ENCODE data around the gene NGDN. TPM values are rescaled to one million over a fixed set of nuclear protein-coding genes. Genes with fewer than 3 reads are reported as not detected.
A peak's percentile ranks its signal among the peaks of the same experiment; 100 is the strongest.
"Not testable (repeated sequence)": the region's sequence is repeated elsewhere in the genome, so short reads cannot be mapped to it uniquely, and the experiment has no call there.

The NGDN gene, protein sequence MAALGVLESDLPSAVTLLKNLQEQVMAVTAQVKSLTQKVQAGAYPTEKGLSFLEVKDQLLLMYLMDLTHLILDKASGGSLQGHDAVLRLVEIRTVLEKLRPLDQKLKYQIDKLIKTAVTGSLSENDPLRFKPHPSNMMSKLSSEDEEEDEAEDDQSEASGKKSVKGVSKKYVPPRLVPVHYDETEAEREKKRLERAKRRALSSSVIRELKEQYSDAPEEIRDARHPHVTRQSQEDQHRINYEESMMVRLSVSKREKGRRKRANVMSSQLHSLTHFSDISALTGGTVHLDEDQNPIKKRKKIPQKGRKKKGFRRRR
- 10 to 100 TPM; 47.4 to 51.8 TPM for total RNA-seq
- 10 to 100 TPM; 49.0 to 53.5 TPM for polyA plus RNA-seq (ENCODE audit: insufficient read length in 2 of 2)
- long read RNA-seq, donor 1, transcript NGDN-202 (11 exons, 1,143 nt): major isoform, 18 of 31 reads
- long read RNA-seq, donor 1, partial matches to known transcripts: 10 of 31 reads
- long read RNA-seq, donor 1, other reads (novel, unspliced or antisense): 0 of 31 reads
- long read RNA-seq, donor 2, transcript NGDN-202 (11 exons, 1,143 nt): major isoform, 8 of 15 reads
- long read RNA-seq, donor 2, partial matches to known transcripts: 7 of 15 reads
- long read RNA-seq, donor 2, other reads (novel, unspliced or antisense): 0 of 15 reads
- long read RNA-seq, donor 3, transcript NGDN-202 (11 exons, 1,143 nt): major isoform, 12 of 17 reads
- long read RNA-seq, donor 3, partial matches to known transcripts: 5 of 17 reads
- long read RNA-seq, donor 3, other reads (novel, unspliced or antisense): 0 of 17 reads
- long read RNA-seq, donor 4, transcript NGDN-202 (11 exons, 1,143 nt): major isoform, 24 of 75 reads
- long read RNA-seq, donor 4, transcript NGDN-210 (4 exons, 629 nt): minor isoform, 5 of 75 reads
- long read RNA-seq, donor 4, partial matches to known transcripts: 37 of 75 reads
- long read RNA-seq, donor 4, other reads (novel, unspliced or antisense): 0 of 75 reads

DNA sequence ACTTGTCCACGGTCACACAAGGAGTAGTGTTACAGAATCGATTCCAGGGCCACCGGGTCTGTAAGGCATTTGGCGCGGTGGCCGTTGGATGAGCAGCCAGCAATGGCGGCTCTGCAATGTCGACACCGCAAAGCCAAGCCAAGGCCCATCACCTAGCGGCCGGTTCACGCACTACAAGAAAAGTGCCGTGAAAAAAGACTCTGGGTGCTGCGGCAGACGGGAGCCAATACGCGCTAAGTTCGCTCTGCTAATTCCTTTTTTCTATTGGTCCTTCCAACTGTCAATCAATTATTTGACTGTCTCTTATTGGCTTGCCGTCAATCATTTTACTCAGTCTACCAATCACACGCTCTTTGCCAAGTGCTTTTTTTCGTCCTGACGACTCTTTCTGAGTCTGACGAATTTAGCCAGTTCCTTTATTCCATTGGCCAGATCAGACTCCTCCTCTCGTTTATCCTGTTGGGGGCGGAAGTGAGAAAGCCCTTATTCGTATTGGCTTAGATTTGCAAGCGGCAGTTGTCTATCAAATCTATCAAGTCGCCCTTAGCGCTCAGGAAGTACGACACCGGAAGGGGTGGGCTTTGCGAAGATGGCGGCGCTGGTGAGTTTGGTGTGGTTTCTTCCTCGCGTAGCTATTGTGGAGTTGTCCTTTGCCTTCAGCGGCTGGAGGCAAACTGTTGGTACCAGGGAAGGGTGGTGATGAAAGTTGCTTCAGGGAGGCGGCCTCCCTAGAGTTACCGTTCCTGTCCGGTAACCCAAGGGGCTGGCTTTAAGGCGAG, at the start of gene NGDN:
Gene NGDN (plus strand): TSS at position 577 of the 779 bp plus-strand sequence. CDS start 13 bp downstream, at position 590.
- DNase-seq (ENCODE audit: low read depth in 4 of 6, low spot score in 6 of 6): peak; percentile 98 to 100 (median 100)
- WGBS (ENCODE audit: insufficient coverage): under 1% methylated on average over 41 of the region's 41 CpGs

DNA sequence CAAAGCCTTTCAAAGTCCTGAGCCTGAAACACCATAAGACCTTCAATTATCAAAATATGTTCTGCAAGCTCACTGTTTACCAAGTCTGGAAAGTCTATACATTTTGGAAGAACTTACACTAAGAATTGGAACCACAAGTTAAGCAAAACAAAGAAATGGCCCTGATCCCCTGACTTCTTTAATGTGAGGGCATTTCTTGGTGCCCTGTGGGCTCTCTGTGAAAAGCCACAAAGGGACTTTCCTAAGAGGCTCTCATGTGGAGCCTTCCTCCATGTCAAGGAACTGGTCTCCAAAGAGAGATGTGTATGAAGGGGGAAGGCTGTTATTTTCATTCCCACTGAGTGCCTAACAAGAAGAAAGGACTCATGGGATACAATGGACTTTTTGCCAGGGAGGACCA, 47.9 kb upstream of the NGDN start:
- H3K4me1 ChIP-seq (ENCODE audit: control insufficient read depth, insufficient read depth, low read length): peaks cover 3% of the 10 kb centered on the region
- H3K27me3 ChIP-seq (ENCODE audit: control insufficient read depth, insufficient read depth, low read length): no peaks in the 10 kb centered on the region
- no peak overlapping the region for H3K27ac ChIP-seq (ENCODE audit: low read depth, low read length)
- H3K4me3 ChIP-seq (ENCODE audit: low read depth, low read length): no peak overlapping the region
- no peaks in the 10 kb centered on the region for H3K9me3 ChIP-seq (ENCODE audit: control insufficient read depth, insufficient read depth, low read length)
- peaks cover 13% of the 10 kb centered on the region for H3K36me3 ChIP-seq (ENCODE audit: control insufficient read depth, insufficient read depth, low read length)
- DNase-seq (ENCODE audit: low read depth in 4 of 6, low spot score in 6 of 6): no peak

More for the DNA sequence above, at the start of gene NGDN:
- H3K27me3 ChIP-seq (ENCODE audit: control insufficient read depth, insufficient read depth, low read length): no peaks in the 10 kb centered on the region
- peak within 1 kb of the TSS; percentile 99 for H3K4me3 ChIP-seq (ENCODE audit: low read depth, low read length)
- no peaks in the 10 kb centered on the region for H3K9me3 ChIP-seq (ENCODE audit: control insufficient read depth, insufficient read depth, low read length)
- peak within 1 kb of the TSS; percentile 94 for H3K27ac ChIP-seq (ENCODE audit: low read depth, low read length)
- peaks cover 18% of the 10 kb centered on the region for H3K36me3 ChIP-seq (ENCODE audit: control insufficient read depth, insufficient read depth, low read length)
- H3K4me1 ChIP-seq (ENCODE audit: control insufficient read depth, insufficient read depth, low read length): peaks cover 4% of the 10 kb centered on the region

DNA sequence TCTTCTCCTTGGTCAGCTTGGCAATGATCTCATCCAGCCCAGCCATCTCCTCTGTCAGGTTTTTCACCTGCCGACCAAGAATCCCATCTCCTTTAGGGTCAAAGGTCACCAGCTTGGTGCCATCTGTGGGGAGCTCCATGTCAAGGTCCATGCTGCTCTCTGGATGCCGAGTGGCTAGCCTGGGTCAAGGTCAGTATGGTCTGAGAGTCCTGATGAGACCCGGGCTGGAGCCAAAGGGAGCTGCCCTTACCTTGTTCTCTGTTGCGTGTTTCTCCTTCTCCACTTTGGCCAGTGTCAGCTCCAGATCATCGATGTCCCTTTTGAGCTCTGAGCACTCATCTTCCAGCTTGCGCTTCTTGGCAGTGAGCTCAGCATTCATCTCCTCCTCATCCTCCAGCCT, 45.8 kb upstream of the NGDN start:
- WGBS (ENCODE audit: insufficient coverage): 87% methylated on average over 6 of the region's 6 CpGs
- Histone ChIP-seq H3K36me3 (ENCODE audit: control insufficient read depth, insufficient read depth, low read length) (peaks cover 6% of the 10 kb centered on the region), H3K9me3 (ENCODE audit: control insufficient read depth, insufficient read depth, low read length) (no peaks in the 10 kb centered on the region), H3K27ac (ENCODE audit: low read depth, low read length) (no peak overlapping the region), H3K4me3 (ENCODE audit: low read depth, low read length) (no peak overlapping the region), H3K27me3 (ENCODE audit: control insufficient read depth, insufficient read depth, low read length) (no peaks in the 10 kb centered on the region), H3K4me1 (ENCODE audit: control insufficient read depth, insufficient read depth, low read length) (no peaks in the 10 kb centered on the region)
- DNase-seq (ENCODE audit: low read depth in 4 of 6, low spot score in 6 of 6): no peak

DNA sequence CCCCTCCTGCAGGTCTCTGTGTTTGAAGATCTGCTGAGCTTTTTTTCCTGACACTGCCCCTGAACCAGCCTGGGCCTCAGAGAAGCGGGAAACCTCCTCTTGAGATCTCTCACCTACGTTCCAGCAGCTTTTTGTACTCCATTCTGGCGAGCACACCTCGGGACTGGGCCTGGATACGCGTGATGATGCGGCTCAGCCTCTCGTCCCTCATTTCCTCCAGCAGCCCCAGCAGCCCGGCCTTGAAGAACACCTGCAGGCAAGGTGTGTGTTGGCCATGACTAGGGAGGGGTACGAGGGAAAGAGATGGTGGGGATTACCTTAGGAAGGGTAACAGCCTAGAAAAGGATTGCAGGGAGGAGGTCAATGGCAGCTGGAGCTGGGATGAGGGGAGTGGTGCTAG, 44.3 kb upstream of the NGDN start:
- Histone ChIP-seq H3K36me3 (ENCODE audit: control insufficient read depth, insufficient read depth, low read length) (no peaks in the 10 kb centered on the region), H3K27me3 (ENCODE audit: control insufficient read depth, insufficient read depth, low read length) (no peaks in the 10 kb centered on the region), H3K9me3 (ENCODE audit: control insufficient read depth, insufficient read depth, low read length) (no peaks in the 10 kb centered on the region), H3K4me3 (ENCODE audit: low read depth, low read length) (no peak overlapping the region), H3K27ac (ENCODE audit: low read depth, low read length) (no peak overlapping the region), H3K4me1 (ENCODE audit: control insufficient read depth, insufficient read depth, low read length) (peaks cover 3% of the 10 kb centered on the region)
- DNase-seq (ENCODE audit: low read depth in 4 of 6, low spot score in 6 of 6): no peak
- WGBS (ENCODE audit: insufficient coverage): 73% methylated on average over 9 of the region's 10 CpGs

DNA sequence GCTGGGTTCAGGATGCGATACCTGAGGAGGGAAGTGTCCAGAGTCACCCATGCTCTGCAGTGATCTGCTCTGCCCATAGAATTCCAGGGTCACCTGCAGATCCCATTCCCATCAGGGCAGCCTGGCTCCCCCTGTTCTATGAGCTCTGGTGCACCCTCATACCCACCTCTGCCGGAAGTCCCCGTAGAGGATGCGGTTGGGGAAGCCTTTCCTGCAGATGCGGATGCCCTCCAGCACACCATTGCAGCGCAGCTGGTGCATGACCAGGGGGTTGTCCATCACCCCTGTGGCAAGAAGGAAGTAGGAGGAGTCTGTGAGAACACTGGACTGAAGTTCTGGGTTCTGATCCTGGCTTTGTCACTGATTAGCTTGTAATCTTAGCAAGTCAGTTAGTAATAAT, 43.7 kb upstream of the NGDN start:
- H3K4me1 ChIP-seq (ENCODE audit: control insufficient read depth, insufficient read depth, low read length); H3K36me3 ChIP-seq (ENCODE audit: control insufficient read depth, insufficient read depth, low read length); H3K9me3 ChIP-seq (ENCODE audit: control insufficient read depth, insufficient read depth, low read length); H3K27ac ChIP-seq (ENCODE audit: low read depth, low read length); H3K4me3 ChIP-seq (ENCODE audit: low read depth, low read length); H3K27me3 ChIP-seq (ENCODE audit: control insufficient read depth, insufficient read depth, low read length); DNase-seq (ENCODE audit: low read depth in 4 of 6, low spot score in 6 of 6): not testable (repeated sequence)
- WGBS (ENCODE audit: insufficient coverage): 100% methylated on average over 1 of the region's 6 CpGs

DNA sequence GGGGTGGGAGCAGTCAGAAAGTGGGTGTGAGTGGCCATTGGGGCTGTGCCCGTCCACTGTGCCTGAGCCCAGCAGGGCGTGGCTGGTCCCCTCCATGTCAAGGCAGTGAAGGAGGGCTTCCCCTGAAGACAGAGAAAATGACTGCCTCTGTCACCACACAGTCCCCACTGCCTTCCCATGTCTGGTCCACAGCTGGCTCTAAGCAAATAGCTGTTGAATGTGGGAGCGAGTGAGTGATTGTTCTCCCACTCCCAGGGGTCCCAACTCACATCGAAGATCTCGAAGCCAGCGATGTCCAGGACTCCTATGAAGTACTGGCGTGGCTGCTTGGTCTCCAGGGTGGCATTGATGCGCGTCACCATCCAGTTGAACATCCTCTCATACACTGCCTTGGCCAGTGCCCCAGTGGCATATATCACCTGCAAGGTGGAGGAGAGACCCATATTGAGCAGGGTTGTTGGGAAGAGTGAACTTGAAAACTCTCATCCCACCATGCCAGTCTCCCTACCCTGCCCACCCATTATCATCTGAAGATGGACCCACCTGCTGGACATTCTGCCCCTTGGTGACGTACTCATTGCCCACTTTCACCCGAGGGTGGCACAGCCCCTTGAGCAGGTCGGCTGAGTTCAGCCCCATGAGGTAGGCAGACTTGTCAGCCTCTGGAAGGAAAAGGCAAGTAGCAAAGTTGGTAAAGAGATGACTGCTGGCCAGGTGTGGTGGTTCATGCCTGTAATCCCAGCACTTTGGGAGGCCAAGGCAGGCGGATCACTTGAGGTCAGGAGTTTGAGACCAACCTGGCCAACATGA, 40.6 kb upstream of the NGDN start:
- Histone ChIP-seq H3K4me3 (ENCODE audit: low read depth, low read length) (no peak overlapping the region), H3K36me3 (ENCODE audit: control insufficient read depth, insufficient read depth, low read length) (no peaks in the 10 kb centered on the region), H3K9me3 (ENCODE audit: control insufficient read depth, insufficient read depth, low read length) (no peaks in the 10 kb centered on the region), H3K4me1 (ENCODE audit: control insufficient read depth, insufficient read depth, low read length) (peaks cover 19% of the 10 kb centered on the region), H3K27me3 (ENCODE audit: control insufficient read depth, insufficient read depth, low read length) (no peaks in the 10 kb centered on the region), H3K27ac (ENCODE audit: low read depth, low read length) (no peak overlapping the region)
- 98% methylated on average over 4 of the region's 13 CpGs for WGBS (ENCODE audit: insufficient coverage)
- no peak for DNase-seq (ENCODE audit: low read depth in 4 of 6, low spot score in 6 of 6)

DNA sequence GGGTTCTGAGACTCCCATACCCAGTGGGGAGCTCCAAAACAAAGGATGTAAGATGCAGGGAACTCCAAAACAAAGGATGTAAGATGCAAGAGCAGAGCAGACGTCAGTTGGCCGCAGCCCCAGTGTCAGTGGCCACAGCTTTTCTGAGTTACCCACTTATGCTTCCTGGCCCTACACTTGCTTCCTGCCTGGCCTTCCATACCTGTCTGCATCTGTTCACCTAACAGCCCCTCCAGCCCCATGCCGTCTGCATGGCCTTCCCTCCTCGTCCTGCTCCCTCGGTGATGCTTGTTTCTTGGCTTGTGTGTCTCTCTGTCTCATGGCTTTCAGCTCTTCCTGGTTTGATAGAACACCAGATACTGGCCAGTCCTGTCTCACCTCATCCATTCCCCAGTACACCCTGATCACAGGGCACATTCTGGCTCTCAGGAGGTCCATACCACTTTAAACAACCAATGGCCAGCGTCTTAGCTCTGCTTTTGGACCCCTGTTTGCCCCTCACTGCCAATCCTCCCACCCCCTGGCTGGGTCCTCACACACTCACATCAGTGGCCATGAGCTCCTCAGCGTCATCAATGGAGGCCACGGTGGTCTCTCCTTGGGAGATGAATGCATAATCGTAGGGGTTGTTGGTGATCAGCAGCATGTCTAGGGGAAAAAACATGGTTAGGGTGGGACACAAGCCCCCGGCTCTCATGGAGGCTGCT, 39.3 kb upstream of the NGDN start:
- peaks cover 19% of the 10 kb centered on the region for H3K4me1 ChIP-seq (ENCODE audit: control insufficient read depth, insufficient read depth, low read length)
- H3K27ac ChIP-seq (ENCODE audit: low read depth, low read length): peak overlapping the region; percentile 51

DNA sequence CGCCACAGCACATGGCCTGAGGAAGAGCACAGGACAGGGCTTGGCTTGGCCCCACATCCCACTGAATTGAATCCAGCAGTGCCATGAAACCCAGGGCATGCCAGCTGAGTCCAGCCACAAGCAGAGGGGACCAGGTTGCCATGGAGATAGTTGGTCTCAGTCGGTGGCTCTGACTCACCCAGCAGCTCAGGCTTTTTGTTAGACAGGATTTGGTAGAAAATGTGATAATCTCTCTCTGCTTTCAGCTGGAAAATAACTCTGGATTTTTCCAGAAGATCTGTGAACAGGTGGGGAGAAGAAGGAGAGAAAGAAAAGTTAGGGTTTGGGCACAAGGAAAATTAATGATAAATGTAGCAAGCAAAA, 38.8 kb upstream of the NGDN start:
- H3K27me3 ChIP-seq (ENCODE audit: control insufficient read depth, insufficient read depth, low read length): no peaks in the 10 kb centered on the region
- DNase-seq (ENCODE audit: low read depth in 4 of 6, low spot score in 6 of 6): peak; percentile 52 to 91 (median 66)
- H3K4me3 ChIP-seq (ENCODE audit: low read depth, low read length): no peak overlapping the region
- no peaks in the 10 kb centered on the region for H3K9me3 ChIP-seq (ENCODE audit: control insufficient read depth, insufficient read depth, low read length)
- no peaks in the 10 kb centered on the region for H3K36me3 ChIP-seq (ENCODE audit: control insufficient read depth, insufficient read depth, low read length)
- peaks cover 24% of the 10 kb centered on the region for H3K4me1 ChIP-seq (ENCODE audit: control insufficient read depth, insufficient read depth, low read length)
- peak overlapping the region; percentile 51 for H3K27ac ChIP-seq (ENCODE audit: low read depth, low read length)
- 28% methylated on average over 2 of the region's 2 CpGs for WGBS (ENCODE audit: insufficient coverage)

More for the DNA sequence above, 39.3 kb upstream of the NGDN start:
- no peak overlapping the region for H3K4me3 ChIP-seq (ENCODE audit: low read depth, low read length)
- WGBS (ENCODE audit: insufficient coverage): 67% methylated on average over 10 of the region's 10 CpGs
- no peaks in the 10 kb centered on the region for H3K36me3 ChIP-seq (ENCODE audit: control insufficient read depth, insufficient read depth, low read length)
- no peaks in the 10 kb centered on the region for H3K9me3 ChIP-seq (ENCODE audit: control insufficient read depth, insufficient read depth, low read length)
- no peaks in the 10 kb centered on the region for H3K27me3 ChIP-seq (ENCODE audit: control insufficient read depth, insufficient read depth, low read length)
- no peak for DNase-seq (ENCODE audit: low read depth in 4 of 6, low spot score in 6 of 6)
